ENCODE data around the gene TENM4.

TENM4 gene

GRCh38 chr11:78977009-78977408, 463.8 kb downstream of the TENM4 start:
- no peak for DNase-seq (ENCODE audit: low read depth in 2 of 2)

GRCh38 chr11:78975081-78975480, 465.7 kb downstream of the TENM4 start:
- no peak for DNase-seq (ENCODE audit: low read depth in 2 of 2)

- DNase-seq (ENCODE audit: low read depth in 2 of 2) = no peak
Measured at GRCh38 chr11:78973876-78974275, 467.0 kb downstream of the TENM4 start.

- DNase-seq (ENCODE audit: low read depth in 2 of 2) = no peak
Measured at GRCh38 chr11:78972590-78972989, 468.2 kb downstream of the TENM4 start.

- no peak for DNase-seq (ENCODE audit: low read depth in 2 of 2)
Measured at GRCh38 chr11:78972177-78972576, 468.7 kb downstream of the TENM4 start.

- no peak for DNase-seq (ENCODE audit: low read depth in 2 of 2)
Measured at GRCh38 chr11:78967811-78968210, 473.0 kb downstream of the TENM4 start.

- no peak for DNase-seq (ENCODE audit: low read depth in 2 of 2)
Measured at GRCh38 chr11:78965432-78965831, 475.4 kb downstream of the TENM4 start.

- DNase-seq (ENCODE audit: low read depth in 2 of 2) = no peak
Measured at GRCh38 chr11:78961937-78962701, 478.7 kb downstream of the TENM4 start.

- no peak for DNase-seq (ENCODE audit: low read depth in 2 of 2)
Measured at GRCh38 chr11:78961247-78961646, 479.6 kb downstream of the TENM4 start.

- DNase-seq (ENCODE audit: low read depth in 2 of 2) = no peak
Measured at GRCh38 chr11:78958444-78958843, 482.4 kb downstream of the TENM4 start.

- no peak for DNase-seq (ENCODE audit: low read depth in 2 of 2)
Measured at GRCh38 chr11:78957476-78958245, 483.2 kb downstream of the TENM4 start.

- no peak for DNase-seq (ENCODE audit: low read depth in 2 of 2)
Measured at GRCh38 chr11:78954696-78955095, 486.1 kb downstream of the TENM4 start.

GRCh38 chr11:78954261-78954660, 486.6 kb downstream of the TENM4 start:
- no peak for DNase-seq (ENCODE audit: low read depth in 2 of 2)

GRCh38 chr11:78952890-78953289, 487.9 kb downstream of the TENM4 start:
- no peak for DNase-seq (ENCODE audit: low read depth in 2 of 2)

- no peak for DNase-seq (ENCODE audit: low read depth in 2 of 2)
Measured at GRCh38 chr11:78952175-78952574, 488.7 kb downstream of the TENM4 start.

- DNase-seq (ENCODE audit: low read depth in 2 of 2) = no peak
Measured at GRCh38 chr11:78949976-78950690, 490.7 kb downstream of the TENM4 start.

GRCh38 chr11:78946945-78947902, 493.6 kb downstream of the TENM4 start:
- no peak for DNase-seq (ENCODE audit: low read depth in 2 of 2)

- DNase-seq (ENCODE audit: low read depth in 2 of 2) = no peak
Measured at GRCh38 chr11:78943841-78944240, 497.0 kb downstream of the TENM4 start.

- no peak for DNase-seq (ENCODE audit: low read depth in 2 of 2)
Measured at GRCh38 chr11:78943154-78943553, 497.7 kb downstream of the TENM4 start.

GRCh38 chr11:78941226-78941851, 499.5 kb downstream of the TENM4 start:
- DNase-seq (ENCODE audit: low read depth in 2 of 2) = no peak

Measured in activated CD8-positive, alpha-beta memory T cell treated with anti-CD3 and anti-CD28 coated beads for 4 hours (primary cell).